Measurements from ENCODE around the gene TCEANC. TPM values are rescaled to one million over a fixed set of nuclear protein-coding genes. Genes with fewer than 3 reads are reported as not detected.

TCEANC gene
- total RNA-seq, 1 experiment from 2014 or later = 3.1 TPM

- Histone ChIP-seq H4K8ac (replicated peaks; ENCODE audit: insufficient read length, low read depth, low read length) (no peak overlapping the region), H3K14ac (ENCODE audit: insufficient read depth, low read length) (no peak overlapping the region), H3K23me2 (ENCODE audit: insufficient read length, low read depth, low read length, poor library complexity, severe bottlenecking) (no peaks in the 10 kb centered on the region), H3K27ac (ENCODE audit: insufficient read length, low read depth, low read length) (no peak overlapping the region), H3K27me3 (ENCODE audit: insufficient read depth, low read length) (no peaks in the 10 kb centered on the region), H3K79me2 (ENCODE audit: insufficient read depth, low read length) (no peaks in the 10 kb centered on the region), H3K4me2 (ENCODE audit: insufficient read depth, insufficient read length, low read length) (peak overlapping the region; percentile 79), H2BK20ac (ENCODE audit: low read depth, low read length, poor library complexity, severe bottlenecking) (no peak overlapping the region), H3K9ac (ENCODE audit: extremely low read depth, insufficient read length, low read length) (peak overlapping the region; percentile 60), H2AFZ (ENCODE audit: low read length) (no peak overlapping the region), H3K18ac (ENCODE audit: insufficient read length, low read depth, low read length) (no peak overlapping the region), H2AK5ac (ENCODE audit: insufficient read length, low read length) (no peak overlapping the region), H3K79me1 (ENCODE audit: insufficient read depth, low read depth, low read length, poor library complexity, severe bottlenecking) (no peaks in the 10 kb centered on the region), H3K4me1 (ENCODE audit: insufficient read depth, low read length) (no peaks in the 10 kb centered on the region; the same call in 1 of the 2 replicates), H2BK12ac (ENCODE audit: insufficient read length, low read depth, low read length) (no peak overlapping the region), H2BK15ac (ENCODE audit: low read depth, low read length) (no peak overlapping the region), H3K9me3 (ENCODE audit: control insufficient read depth, low read depth, low read length) (no peaks in the 10 kb centered on the region), H3K23ac (ENCODE audit: insufficient read length, low read depth, low read length) (no peak overlapping the region), H3K4ac (ENCODE audit: low read depth, low read length) (no peak overlapping the region), H4K20me1 (ENCODE audit: control insufficient read depth, insufficient read depth, insufficient read length) (no peaks in the 10 kb centered on the region), H2BK5ac (ENCODE audit: insufficient read length, low read length) (no peak overlapping the region), H2BK120ac (ENCODE audit: low read depth, low read length, poor library complexity, severe bottlenecking) (no peak overlapping the region), H4K91ac (ENCODE audit: insufficient read length, low read depth, low read length) (no peak overlapping the region), H3T11ph (ENCODE audit: low read length) (no peak overlapping the region), H4K5ac (ENCODE audit: insufficient read length, low read depth, low read length) (no peak overlapping the region), H3K56ac (ENCODE audit: insufficient read length, low read depth, low read length) (no peak overlapping the region)
- no peaks in the 10 kb centered on the region; the same call in 1 of the 2 replicates for H3K27me3 Mint-ChIP-seq (ENCODE audit: low read depth)
- 0 out of 4 replicates have a peak, but pooled peaks cover 2 to 4% of the 10 kb centered on the region in 2 experiments for H3K4me1 Mint-ChIP-seq
- no peak overlapping the region for H3K27ac Mint-ChIP-seq
- peaks cover 32 to 54% of the 10 kb centered on the region in 2 experiments for H3K9me3 Mint-ChIP-seq
- H3K4me3 Mint-ChIP-seq = peak overlapping the region; percentile 78 to 85
- no peak for DNase-seq
- peaks cover 0 to 16% (median 8%) of the 10 kb centered on the region in 3 experiments; a peak in 3 of 7 replicates for H3K36me3 Mint-ChIP-seq (ENCODE audit: insufficient read depth in 1 of 3, low read depth in 3 of 3)
- TF ChIP-seq, protein P1, sequence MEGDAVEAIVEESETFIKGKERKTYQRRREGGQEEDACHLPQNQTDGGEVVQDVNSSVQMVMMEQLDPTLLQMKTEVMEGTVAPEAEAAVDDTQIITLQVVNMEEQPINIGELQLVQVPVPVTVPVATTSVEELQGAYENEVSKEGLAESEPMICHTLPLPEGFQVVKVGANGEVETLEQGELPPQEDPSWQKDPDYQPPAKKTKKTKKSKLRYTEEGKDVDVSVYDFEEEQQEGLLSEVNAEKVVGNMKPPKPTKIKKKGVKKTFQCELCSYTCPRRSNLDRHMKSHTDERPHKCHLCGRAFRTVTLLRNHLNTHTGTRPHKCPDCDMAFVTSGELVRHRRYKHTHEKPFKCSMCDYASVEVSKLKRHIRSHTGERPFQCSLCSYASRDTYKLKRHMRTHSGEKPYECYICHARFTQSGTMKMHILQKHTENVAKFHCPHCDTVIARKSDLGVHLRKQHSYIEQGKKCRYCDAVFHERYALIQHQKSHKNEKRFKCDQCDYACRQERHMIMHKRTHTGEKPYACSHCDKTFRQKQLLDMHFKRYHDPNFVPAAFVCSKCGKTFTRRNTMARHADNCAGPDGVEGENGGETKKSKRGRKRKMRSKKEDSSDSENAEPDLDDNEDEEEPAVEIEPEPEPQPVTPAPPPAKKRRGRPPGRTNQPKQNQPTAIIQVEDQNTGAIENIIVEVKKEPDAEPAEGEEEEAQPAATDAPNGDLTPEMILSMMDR (conservative IDR thresholded peaks at IDR 0.05) = no peak
- no CpG with 5 or more reads among the region's 7 CpGs for WGBS (ENCODE audit: extremely low coverage, insufficient read length, low lambda C conversion rate)
Measured at GRCh38 chrX:13652287-13652793, 601 bp upstream of the TCEANC start.

Measured in H9 (cell line).